Suppressor macrophage (primary cell): ENCODE data around the gene VASN.

Experiments
- DNase-seq, 4 experiments: peaks; one replicate each; pipeline ENCODE4 v3.0.0-alpha.2; 2020 to 2022

The VASN gene

GRCh38 chr16:4404967-4405696, 33.5 kb downstream of the VASN start:
- no peak for DNase-seq

DNA sequence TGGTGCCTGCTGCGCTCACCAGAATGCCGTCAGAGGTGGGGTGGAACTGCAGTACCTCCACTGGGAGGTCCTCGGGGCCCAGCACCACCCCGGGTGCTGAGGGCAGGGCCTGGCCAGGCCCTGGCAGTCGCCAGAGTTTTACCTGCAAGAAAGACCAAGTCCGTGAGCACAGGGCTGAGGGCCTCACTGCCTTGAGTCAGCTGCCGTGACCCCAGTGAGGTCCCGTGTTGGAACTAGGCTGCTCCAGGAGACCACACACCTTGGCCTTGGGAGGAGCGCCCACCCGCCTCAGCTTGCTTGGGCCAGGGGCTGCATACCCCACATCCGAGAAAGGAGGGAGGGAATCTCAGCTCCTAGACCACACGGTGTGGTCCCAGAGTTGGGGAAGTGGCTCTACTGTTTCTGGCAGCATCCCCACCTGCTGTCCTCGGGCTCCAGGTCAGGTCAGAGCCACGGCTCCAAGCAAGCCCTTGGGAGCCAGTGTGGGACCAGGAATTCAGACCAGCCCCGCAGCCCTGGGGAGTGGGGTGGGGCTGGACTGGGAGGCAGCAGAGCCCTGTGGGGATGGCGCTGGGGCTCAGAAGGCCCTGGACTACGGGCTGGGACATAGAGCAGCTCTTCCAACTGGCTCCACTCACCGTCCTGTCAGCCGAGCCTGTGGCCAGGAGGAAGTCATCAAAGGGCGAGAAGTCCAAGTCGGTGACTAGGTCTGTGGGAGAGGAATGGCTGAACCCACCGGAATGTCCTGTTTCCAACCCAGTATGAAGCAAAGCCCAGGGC, 36.1 kb downstream of the VASN start:
- no peak for DNase-seq

GRCh38 chr16:4408323-4408690, 36.7 kb downstream of the VASN start:
- no peak for DNase-seq

DNA sequence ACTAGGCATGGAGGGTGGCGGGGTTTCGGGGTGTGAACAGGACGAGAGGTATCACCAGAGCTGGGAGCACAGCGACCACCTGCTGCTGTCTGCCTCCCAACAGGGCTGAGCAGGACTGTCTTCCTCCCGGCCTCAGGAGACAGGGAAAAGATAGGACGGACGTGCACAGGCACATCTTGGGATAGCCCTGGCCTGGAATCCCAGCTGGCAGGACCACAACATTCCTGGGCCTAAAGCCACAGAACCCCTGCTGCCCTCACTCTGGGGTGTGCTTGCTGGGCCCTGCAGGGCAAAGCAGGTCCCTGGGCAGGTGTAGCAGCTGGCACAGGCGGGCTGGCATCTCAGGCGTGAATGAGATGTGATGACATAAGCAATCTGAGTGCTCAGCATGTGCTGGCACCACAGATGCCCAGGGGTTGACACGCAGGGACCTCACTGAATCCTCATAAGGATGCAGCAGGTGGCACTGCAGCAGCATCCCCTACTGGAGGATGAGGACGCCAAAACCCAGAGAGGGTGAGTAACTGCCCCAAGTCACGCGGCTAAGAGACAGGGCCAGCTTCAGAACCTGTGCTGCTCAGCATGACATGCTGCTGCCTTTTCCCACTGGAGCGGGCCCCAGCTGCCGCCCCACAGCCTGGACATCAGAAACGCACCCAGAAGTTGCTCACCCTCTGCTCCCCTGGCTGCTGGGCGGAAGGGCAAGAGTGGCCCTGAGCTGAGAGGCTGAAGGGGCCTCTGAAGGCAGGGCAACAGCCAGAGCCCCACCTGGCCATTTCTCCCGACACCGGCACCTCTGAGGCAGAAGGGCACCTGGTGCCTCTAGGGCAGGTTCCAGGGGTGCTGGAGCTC, 37.7 kb downstream of the VASN start:
- no peak for DNase-seq

DNA sequence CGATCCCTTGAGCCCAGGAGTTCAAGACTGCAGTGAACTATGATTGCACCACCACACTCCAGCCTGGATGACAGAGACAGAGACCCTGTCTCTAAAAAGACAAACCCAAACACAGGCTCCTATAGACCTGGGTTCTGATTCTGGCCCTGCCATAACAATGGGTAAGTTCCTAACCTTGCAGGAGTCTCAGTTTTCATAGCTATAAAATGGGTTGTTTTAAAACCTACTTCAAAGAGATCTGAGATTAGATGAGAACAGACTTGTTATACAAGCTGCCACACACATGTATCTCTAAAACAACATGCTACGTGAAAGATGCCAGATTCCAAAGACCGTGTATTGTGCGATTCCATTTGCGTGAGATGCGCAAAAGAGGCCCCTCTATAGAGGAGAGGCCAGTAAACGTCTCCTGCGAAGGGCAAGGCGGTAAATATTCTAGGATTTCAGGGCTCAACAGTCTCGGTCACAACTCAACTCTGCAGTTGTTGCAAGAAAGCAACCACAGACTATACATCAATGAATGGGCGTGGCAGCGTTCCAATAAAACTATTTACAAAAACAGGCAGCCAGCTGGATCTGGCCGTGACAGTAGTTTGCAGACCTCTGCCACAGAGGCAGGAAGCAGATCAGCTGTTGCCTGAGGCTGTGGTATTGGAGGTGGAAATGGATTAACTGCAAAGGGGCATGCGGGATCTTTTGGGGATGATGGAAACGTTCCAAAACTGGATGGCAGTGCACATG, 38.9 kb downstream of the VASN start:
- no peak for DNase-seq

DNA sequence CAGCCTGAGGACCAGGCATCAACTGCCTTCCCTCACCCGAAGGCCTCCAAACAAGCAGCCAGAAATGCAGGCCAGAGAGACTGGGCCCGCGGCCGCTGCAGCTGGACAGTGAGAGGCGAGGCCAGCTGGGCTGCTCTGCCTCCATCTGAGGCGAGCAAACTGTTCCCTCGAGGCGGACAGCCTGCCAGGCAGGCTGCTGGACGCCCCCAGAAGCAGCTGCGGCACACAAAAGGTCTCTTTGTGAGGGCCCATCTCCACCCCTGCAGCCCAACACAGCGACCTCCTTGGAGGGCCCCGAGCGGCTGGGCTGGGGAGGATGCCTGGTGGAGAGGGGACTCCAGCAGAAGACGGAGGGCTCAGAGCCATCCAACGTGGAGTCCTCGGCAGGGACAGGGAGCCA, 40.0 kb downstream of the VASN start:
- no peak for DNase-seq

DNA sequence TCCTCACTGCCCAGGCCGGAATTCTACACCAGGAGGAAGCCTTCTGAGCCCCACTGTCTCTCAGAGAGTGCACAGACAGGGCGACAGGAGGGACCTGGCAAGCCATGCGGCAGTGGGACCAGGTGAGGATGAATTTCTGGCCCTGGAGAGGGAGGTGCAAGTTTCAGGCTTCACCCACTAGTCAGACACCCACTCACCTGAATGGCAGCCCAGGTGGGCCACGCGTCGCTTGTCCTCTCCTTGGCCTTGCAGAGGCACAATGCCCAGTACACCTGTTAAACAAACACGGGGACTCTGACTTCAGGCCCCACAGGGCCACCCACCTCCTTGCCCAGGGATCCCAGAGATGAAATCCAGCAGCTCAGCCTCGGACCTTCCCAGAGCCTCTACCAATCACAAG, 40.5 kb downstream of the VASN start:
- DNase-seq, result no peak

DNA sequence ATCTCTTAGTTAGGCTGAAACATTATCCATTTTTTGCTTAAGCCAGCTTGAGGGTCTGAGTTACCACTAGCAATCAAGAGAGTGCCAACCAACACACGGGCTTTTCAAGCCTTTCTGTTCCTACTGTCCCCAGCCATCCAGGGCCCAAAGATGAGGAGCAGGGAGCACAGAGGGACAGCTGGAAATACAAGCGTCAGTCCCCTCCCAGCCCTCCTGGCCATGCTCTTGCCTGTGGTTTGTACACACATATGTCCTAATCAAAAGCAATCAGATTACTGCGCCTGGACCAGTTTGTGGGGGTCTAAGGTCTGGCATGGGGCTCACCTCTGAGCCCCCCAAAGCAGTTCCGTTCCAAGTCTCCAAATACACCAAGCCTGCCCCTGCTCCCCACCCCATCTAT, 41.2 kb downstream of the VASN start:
- no peak for DNase-seq

DNA sequence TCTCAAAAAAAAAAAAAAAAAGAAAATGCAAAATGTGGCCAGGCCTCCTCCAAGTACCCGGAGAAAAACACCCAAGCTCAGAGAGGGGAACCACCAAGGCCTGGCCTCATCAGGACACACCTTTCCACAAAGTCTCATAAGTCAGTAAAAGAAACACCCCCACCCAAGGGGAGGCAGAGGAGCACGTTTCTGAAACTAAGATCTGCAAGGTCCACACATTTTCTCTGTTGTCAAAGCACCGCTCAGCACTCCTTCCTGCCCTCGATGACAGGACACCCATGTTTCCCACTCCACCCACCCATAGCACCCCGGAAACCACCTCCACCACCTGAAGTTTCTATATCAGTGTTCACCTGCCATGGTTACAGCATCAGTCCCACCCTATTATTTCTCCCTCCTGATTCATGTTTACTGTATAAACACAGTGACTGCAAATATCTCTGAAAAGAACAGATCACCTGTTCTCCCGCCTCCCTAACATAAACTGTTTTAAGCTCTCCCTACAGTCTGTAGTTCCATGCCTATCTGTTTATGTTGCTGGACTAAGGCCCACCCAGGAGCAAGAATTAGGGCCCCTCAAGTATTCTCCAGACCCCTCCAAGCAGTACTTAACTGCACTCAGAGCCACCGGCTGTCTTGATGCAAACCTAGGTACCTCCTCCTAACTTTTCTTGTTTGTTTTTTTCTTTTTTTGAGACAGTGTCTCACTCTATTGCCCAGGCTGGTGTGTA, 42.7 kb downstream of the VASN start:
- DNase-seq, result no peak

GRCh38 chr16:4415538-4416199, 44.0 kb downstream of the VASN start:
- peak; percentile 91 to 96 (median 92) for DNase-seq

DNA sequence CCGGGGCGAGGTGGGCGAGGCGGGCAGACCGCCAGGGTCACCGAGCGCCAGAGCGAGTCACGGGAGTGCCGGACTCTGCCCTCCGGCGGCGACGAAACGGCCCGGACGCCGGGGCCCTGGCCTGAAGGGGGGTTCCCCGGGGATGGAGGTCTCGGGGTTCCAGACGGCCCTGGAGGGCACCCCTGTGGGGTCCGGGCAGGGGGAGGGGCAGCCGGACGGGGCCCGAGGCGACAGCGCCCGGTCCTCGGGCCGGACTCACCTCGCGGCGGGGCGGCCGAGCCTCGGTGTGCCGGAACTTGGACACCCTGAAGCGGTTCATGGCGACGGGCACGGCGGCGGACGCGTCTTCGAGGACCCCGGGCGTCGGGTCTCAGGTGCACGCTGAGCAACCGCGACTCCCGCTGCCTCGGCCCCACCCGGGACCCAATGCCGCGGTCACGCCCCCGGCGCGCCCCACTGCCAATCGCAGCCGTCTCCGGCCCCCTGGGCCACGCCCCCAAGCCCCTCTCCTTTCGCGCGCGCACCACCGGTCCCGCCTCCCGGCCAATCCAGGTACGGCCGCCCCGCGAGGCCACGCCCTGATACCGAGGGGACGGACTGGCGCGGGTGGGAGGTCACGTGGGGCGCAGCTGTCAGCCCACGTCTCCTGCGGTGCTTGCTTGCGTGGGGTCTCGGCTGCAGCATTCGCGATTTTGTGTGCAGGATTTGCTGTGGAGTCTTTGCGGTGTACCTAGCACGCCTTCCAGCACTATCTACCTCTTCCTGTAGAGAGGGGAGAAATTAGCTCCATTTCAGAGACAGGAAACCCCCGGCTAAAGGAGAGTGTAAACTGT, 44.8 kb downstream of the VASN start, which contains the start of gene CORO7:
Gene CORO7, minus strand, starts transcription at position 397 of the 833 bp plus-strand sequence. Its CDS starts 78 bp downstream, at position 319.
- peak; percentile 96 to 99 (median 98) for DNase-seq

DNA sequence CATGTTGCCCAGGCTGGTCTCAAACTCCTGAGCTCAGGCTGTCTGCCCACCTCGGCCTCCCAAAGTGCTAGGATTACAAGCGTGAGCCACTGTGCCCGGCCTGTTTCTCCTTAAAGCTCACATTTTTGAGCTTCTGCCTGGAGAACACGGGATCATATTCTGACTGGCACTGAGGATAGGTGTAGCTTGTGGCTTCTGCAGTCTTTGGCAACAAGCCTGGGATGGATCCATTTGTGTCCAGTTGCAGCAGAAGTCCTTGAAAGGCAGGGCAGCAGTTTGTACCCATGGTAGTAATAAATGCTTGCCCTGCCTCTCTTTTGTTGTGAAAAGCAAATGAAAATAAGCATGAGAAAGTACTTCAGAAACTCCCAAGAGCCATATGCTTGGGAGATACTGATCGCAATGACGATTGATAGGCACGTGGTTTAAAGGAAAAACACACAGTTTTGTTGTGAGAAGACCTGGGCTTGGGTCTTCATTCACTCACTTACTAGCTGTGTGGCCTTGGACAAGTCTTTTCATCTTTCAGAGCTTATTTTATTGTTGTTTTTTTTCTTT, 47.8 kb downstream of the VASN start:
- DNase-seq, result no peak

DNA sequence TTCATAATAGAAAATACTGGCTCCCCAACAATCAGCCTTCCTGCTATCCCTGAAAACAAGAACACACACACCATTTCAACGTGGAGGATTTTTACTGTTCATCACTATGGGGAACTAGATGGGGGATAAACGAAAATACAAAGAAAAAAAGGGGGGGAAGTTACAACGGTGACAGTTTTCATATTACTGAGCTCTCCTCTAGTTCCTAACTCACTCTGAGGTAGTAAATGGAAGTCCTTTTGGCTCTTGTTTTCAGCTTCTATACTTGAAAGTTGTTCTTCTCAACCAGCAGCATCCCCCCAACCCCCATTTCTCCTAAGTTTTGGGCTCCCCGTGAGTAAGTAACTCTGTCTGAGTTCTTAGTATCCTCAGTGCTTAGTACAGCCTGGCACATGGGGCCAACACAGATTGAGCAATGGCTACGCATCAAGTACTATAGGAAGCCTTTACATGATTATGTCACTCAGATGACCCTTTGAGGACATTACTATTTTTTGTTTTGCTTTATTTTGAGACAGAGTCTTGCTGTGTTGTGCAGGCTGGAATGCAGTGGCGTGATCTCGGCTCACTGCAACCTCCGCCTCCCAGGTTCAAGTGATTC, 49.0 kb downstream of the VASN start:
- peak; percentile 33 to 77 (median 52) for DNase-seq

DNA sequence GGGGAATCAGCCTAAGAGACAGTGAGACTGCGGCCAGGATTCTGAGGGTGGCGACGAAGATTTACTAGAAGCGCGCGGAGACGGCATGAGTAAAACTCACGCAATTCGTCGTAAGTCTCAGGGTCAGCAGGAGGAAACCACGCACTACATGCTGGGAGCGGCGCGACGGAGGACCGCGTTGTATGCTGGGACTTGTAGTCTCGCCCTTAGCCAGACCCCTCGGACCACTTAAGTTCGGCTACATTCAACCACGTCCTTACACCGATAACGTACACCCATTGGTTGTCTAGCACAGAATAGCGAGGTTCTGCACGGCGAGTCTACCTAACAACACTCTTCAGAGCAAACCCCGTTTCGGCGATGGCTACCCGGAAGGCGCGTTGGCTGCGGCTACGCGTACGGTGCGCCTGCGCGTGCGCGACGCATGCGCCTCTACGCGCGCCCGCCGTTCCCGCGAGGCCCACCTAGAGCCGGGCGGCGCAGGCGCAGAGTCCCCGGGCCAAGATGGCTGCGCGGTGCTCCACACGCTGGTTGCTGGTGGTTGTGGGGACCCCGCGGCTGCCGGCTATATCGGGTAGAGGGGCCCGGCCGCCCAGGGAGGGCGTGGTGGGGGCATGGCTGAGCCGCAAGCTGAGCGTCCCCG, 53.9 kb downstream of the VASN start, which contains the start of gene DNAJA3:
Gene DNAJA3, plus strand, starts transcription at position 491 of the 643 bp plus-strand sequence. Its CDS starts 14 bp downstream, at position 505.
- peak; percentile 97 to 99 (median 98) for DNase-seq

DNA sequence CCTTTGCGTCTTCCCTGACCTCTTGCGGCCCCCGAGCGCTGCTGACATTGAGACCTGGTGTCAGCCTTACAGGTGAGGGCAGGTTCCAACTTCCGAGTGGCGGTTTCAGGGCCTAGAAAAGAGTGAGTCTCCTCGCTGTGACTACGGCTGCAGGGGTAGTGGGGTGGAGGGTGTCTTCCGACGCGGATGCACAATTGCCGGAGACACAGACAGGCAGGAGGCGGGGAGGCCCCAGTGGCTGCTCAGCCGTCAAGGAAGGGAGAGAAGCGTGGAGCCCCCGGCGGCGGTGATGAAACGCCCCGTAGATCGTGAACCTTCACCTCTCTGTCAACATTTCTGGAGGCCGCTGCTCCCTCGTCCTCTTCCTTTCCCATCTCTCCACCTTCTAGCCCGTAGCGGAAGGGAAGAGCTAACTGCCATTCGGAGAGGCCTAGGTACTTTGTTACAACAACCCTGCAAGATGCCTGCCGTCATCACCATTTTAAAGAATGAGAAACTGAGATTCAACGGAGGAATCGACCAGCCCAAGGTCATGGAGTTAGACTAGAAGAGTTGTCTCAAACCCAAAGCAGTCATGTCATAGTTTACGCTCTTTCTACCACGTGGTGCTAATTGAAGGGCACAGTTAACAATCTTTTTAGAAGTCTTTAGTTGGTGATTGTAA, 54.5 kb downstream of the VASN start:
- DNase-seq, result peak; percentile 11 to 53 (median 24)

DNA sequence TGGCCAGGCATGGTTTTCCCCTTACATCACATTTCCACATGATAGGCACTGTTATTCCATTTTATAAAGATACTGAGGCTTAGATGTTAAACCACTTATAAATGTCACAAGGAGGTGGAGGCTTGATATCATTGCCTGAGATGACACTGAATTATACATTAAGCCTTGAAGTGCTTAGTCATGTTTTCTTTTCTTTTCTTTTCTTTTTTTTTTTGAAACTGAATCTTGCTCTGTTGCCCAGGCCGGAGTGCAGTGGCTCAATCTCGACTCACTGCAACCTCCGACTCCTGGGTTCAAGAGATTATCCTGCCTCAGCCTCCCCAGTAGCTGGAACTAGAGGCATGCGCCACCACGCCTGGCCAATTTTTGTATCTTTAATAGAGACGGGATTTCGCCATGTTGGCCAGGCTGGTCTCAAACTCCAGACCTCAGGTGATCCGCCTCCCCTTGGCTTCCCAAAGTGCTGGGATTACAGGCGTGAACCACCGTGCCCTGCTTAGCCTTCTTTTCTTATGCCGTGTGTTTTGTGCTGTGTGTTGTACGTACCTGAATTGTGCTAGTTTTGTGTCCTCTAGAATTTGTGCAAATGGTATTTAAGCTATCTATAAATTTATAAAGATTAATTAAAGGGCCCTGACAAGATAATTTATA, 55.2 kb downstream of the VASN start:
- no peak for DNase-seq

DNA sequence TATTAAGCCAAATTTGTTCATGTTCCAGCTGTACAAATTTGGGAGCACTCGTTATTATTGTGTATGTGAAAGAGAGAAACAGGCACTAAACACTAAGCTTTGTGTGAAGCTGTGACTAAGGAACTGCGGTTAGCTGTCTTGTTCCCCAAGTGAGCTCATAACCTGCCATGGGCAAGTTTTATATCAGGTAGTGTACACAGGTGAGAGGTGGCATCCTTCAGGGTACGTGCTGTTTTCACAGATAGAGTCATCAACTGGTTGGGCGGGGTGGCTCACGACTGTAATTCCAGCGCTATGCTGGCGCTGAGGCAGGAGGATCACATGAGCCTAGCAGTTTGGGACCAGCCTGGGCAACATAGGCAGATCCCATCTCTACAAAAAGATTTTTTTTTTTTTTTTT, 56.9 kb downstream of the VASN start:
- DNase-seq, result no peak

GRCh38 chr16:4431023-4431422, 59.4 kb downstream of the VASN start:
- DNase-seq, result no peak
